Keratinocyte (primary cell): ENCODE data around the gene CFAP58. TPM values are rescaled to one million over a fixed set of nuclear protein-coding genes. Genes with fewer than 3 reads are reported as not detected.

Source experiments
- DNase-seq: peaks from one replicate; pipeline ENCODE4 v3.0.0-alpha.2; 2011; ENCODE audit warnings: low read depth, missing footprints, low spot score
- FAIRE-seq: peaks from 2 replicates; lab custom pipeline; 2011; peaks lifted over from hg19 to GRCh38; lab: Jason Lieb, UNC
- H2AFZ ChIP-seq: 2 replicates; pipeline ENCODE4 v1.6.0; 2012; ENCODE audit warnings: low read length, control low read depth, inconsistent platforms; ENCODE audit not compliant: control insufficient read depth
- H3K27ac ChIP-seq: 2 replicates; pipeline ENCODE4 v1.5.1; 2011; ENCODE audit warnings: low read length; ENCODE audit not compliant: control insufficient read depth, insufficient read depth
- H3K27me3 ChIP-seq: 3 replicates; pipeline ENCODE4 v1.6.0; 2011; ENCODE audit warnings: low read length; ENCODE audit not compliant: control insufficient read depth, insufficient read depth; ENCODE audit errors: extremely low read depth
- H3K36me3 ChIP-seq, 2 experiments: 2 replicates in 1 of 2; 3 replicates in 1 of 2; pipeline ENCODE4 v1.5.1; 2011; ENCODE audit warnings: low read length in 2 of 2, mild to moderate bottlenecking in 1 of 2; ENCODE audit not compliant: control insufficient read depth in 2 of 2, insufficient read depth in 2 of 2; ENCODE audit errors: extremely low read depth in 1 of 2
- H3K4me1 ChIP-seq: 3 replicates; pipeline ENCODE4 v1.5.1; 2011; ENCODE audit warnings: low read length; ENCODE audit not compliant: control insufficient read depth, insufficient read depth; ENCODE audit errors: extremely low read depth
- H3K4me2 ChIP-seq: 3 replicates; pipeline ENCODE4 v1.6.0; 2011; ENCODE audit warnings: low read depth, low read length; ENCODE audit not compliant: control insufficient read depth, insufficient read depth; ENCODE audit errors: extremely low read depth
- H3K4me3 ChIP-seq, 3 experiments: fragments of 200-600 bp in 1 of 3; sonication (generic) in 1 of 3; 2 replicates in 2 of 3; 3 replicates in 1 of 3; pipeline ENCODE4 v1.5.1; 2011 to 2016; ENCODE audit warnings: low read length in 3 of 3, mild to moderate bottlenecking in 3 of 3, control low read depth in 2 of 3, inconsistent platforms in 1 of 3, low read depth in 1 of 3, mixed read lengths in 1 of 3, mixed run types in 1 of 3, moderate library complexity in 1 of 3; ENCODE audit not compliant: control insufficient read depth in 2 of 3, insufficient read depth in 2 of 3; ENCODE audit errors: extremely low read depth in 1 of 3
- H3K79me2 ChIP-seq: 2 replicates; pipeline ENCODE4 v1.6.0; 2012; ENCODE audit warnings: low read length; ENCODE audit not compliant: control insufficient read depth, insufficient read depth
- H3K9ac ChIP-seq: 3 replicates; pipeline ENCODE4 v1.6.0; 2011; ENCODE audit warnings: low read length; ENCODE audit not compliant: control insufficient read depth, insufficient read depth; ENCODE audit errors: extremely low read depth
- H3K9me1 ChIP-seq: 3 replicates; pipeline ENCODE4 v1.6.0; 2011; ENCODE audit warnings: low read length; ENCODE audit not compliant: control insufficient read depth, insufficient read depth; ENCODE audit errors: extremely low read depth
- H3K9me3 ChIP-seq: 2 replicates; pipeline ENCODE4 v1.5.1; 2012; ENCODE audit warnings: low read depth, low read length; ENCODE audit not compliant: control insufficient read depth
- H4K20me1 ChIP-seq: 3 replicates; pipeline ENCODE4 v1.6.0; 2011; ENCODE audit warnings: low read length; ENCODE audit not compliant: control insufficient read depth, insufficient read depth; ENCODE audit errors: extremely low read depth
- CTCF ChIP-seq, 3 experiments: IDR thresholded peaks in 1 of 3; conservative IDR thresholded peaks in 1 of 3; optimal IDR thresholded peaks in 1 of 3; 2 replicates in 2 of 3; 3 replicates in 1 of 3; pipeline versions ENCODE3 to v1.5.1; 2011; ENCODE audit warnings: low read length in 3 of 3, mild to moderate bottlenecking in 3 of 3, moderate library complexity in 2 of 3, control low read depth in 1 of 3, inconsistent platforms in 1 of 3; ENCODE audit not compliant: insufficient read depth in 2 of 3; ENCODE audit errors: extremely low read depth in 1 of 3
- EZH2 ChIP-seq: IDR thresholded peaks from one replicate; pipeline ENCODE4 v1.6.1; 2012; ENCODE audit warnings: inconsistent platforms, mild to moderate bottlenecking, low read length, moderate library complexity
- dilution Hi-C: fragments of 300-500 bp; cut with MboI; formaldehyde crosslinking; loops from one replicate; pipeline ENCODE4 v1.7.0; 2020; ENCODE audit warnings: low sequenced_read_pairs; ENCODE audit not compliant: extremely low pct_ligation_motif_present
- polyA plus RNA-seq, 5 experiments: library from polyadenylated mRNA; depleted of rRNA in 3 of 5; stranded (reverse) in 3 of 5; stranded (forward) in 1 of 5; unstranded in 1 of 5; fragments of >200 nt; gene quantifications; 1 replicate in 1 of 5; 2 replicates in 3 of 5; 3 replicates in 1 of 5; pipeline versions ENCODE4 v1.2.1 to v1.2.3, GENCODE V29; 2011 to 2012; ENCODE audit warnings: missing spikeins in 2 of 5, low read depth in 1 of 5, low replicate concordance in 1 of 5

CFAP58 gene
- polyA plus RNA-seq, 1 donor (not counting 4 experiments of a cell fraction or from before 2014, with no cell fraction given) = 2.3 TPM

DNA sequence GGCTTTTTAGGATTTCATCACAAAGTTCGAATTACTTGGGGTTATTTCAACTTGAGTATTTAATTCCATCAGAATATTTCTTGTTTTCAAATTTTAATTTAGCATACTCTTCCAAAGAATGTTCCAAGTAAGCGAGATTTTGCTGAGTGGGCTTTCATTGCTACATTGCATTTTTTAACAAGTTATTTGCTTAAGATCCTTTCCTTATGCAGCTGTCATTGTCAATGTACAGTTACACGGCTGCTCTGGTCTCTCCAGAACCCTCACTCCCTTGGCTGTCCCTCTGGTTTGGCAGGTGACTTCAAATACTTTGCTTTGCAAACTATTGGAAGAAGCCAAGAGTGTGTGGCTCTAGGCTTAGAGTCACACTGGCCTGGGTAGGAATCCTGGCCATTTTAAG is 80.0 kb downstream of the CFAP58 start:
- dilution Hi-C loops = no loop called here
- Histone ChIP-seq H3K27me3 (no peaks in the 10 kb centered on the region), H3K9ac (no peak overlapping the region), H2AFZ (no peak overlapping the region), H3K79me2 (no peaks in the 10 kb centered on the region), H3K4me1 (peaks cover 31% of the 10 kb centered on the region), H3K36me3 (no peaks in the 10 kb centered on the region), H3K4me2 (no peak overlapping the region), H4K20me1 (no peaks in the 10 kb centered on the region), H3K27ac (no peak overlapping the region), H3K9me1 (no peaks in the 10 kb centered on the region), H3K9me3 (no peaks in the 10 kb centered on the region), H3K4me3 (no peak overlapping the region)
- FAIRE-seq = peak; percentile 23
- TF ChIP-seq EZH2 = no peak
- TF ChIP-seq CTCF (optimal IDR thresholded peaks at IDR 0.05 in 1 of 3, IDR thresholded peaks at IDR 0.05 in 1 of 3, conservative IDR thresholded peaks at IDR 0.05 in 1 of 3; ENCODE audit: extremely low read depth in 1 of 3, insufficient read depth in 2 of 3, low read length in 3 of 3) = no peak
- no peak for DNase-seq

DNA sequence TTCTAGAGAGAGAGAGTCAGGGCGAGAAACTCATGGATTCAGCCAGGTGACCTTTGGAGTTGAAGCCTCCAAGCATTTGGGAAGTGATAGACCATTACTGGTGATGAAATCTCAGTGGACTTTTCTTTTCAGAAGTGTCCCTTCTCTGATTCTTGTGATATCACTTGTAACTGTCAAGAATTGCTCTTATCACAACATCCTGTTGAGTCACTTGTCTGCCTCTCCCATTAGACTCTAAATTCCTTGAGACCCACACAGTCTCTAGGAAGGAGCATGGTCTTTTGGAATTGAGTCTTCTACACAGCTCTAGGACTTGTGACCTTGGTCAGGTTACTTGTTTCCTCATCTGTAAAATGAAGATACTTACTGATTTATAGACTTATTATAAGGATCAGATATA is 81.0 kb downstream of the CFAP58 start:
- Histone ChIP-seq H4K20me1 (no peaks in the 10 kb centered on the region), H3K4me2 (no peak overlapping the region), H3K4me3 (no peak overlapping the region), H3K9me1 (no peaks in the 10 kb centered on the region), H3K27me3 (no peaks in the 10 kb centered on the region), H3K27ac (no peak overlapping the region), H3K79me2 (no peaks in the 10 kb centered on the region), H3K36me3 (no peaks in the 10 kb centered on the region), H2AFZ (no peak overlapping the region), H3K9me3 (no peaks in the 10 kb centered on the region), H3K4me1 (peaks cover 31% of the 10 kb centered on the region), H3K9ac (no peak overlapping the region)
- FAIRE-seq (peak; percentile 61), DNase-seq (no peak)
- dilution Hi-C loops = no loop called here
- no peak for TF ChIP-seq CTCF (optimal IDR thresholded peaks at IDR 0.05 in 1 of 3, IDR thresholded peaks at IDR 0.05 in 1 of 3, conservative IDR thresholded peaks at IDR 0.05 in 1 of 3; ENCODE audit: extremely low read depth in 1 of 3, insufficient read depth in 2 of 3, low read length in 3 of 3)
- TF ChIP-seq EZH2 = no peak
